Fibroblast of skin of right biceps (primary cell): ENCODE data around the gene LRP3.
"Not testable (repeated sequence)": the region's sequence is repeated elsewhere in the genome, so short reads cannot be mapped to it uniquely, and the experiment has no call there.

Experiments
- DNase-seq: peaks from one replicate; pipeline ENCODE4 v3.0.0-alpha.2; 2013

The LRP3 gene

GRCh38 chr19:33203529-33203928 lies 9.4 kb downstream of the LRP3 start:
- DNase-seq: no peak

GRCh38 chr19:33204136-33204973 lies 10.2 kb downstream of the LRP3 start:
- DNase-seq: no peak

GRCh38 chr19:33205110-33205509 lies 11.0 kb downstream of the LRP3 start:
- no peak for DNase-seq

- no peak for DNase-seq
These were observed 11.6 kb downstream of the LRP3 start for GRCh38 chr19:33205531-33206260.

- no peak for DNase-seq
These were observed 12.3 kb downstream of the LRP3 start for GRCh38 chr19:33206261-33207039.

GRCh38 chr19:33207040-33207620 lies 13.0 kb downstream of the LRP3 start:
- no peak for DNase-seq

- no peak for DNase-seq
These were observed 13.8 kb downstream of the LRP3 start for GRCh38 chr19:33207903-33208302.

- no peak for DNase-seq
These were observed 14.3 kb downstream of the LRP3 start for GRCh38 chr19:33208371-33208895.

- DNase-seq: no peak
These were observed 15.0 kb downstream of the LRP3 start for GRCh38 chr19:33208904-33209849.

GRCh38 chr19:33209850-33210230 lies 15.7 kb downstream of the LRP3 start:
- not testable (repeated sequence) for DNase-seq

- no peak for DNase-seq
These were observed 16.3 kb downstream of the LRP3 start for GRCh38 chr19:33210266-33210940.

- no peak for DNase-seq
These were observed 17.8 kb downstream of the LRP3 start for GRCh38 chr19:33211794-33212435.

GRCh38 chr19:33212436-33213172 lies 18.5 kb downstream of the LRP3 start:
- DNase-seq: no peak

- no peak for DNase-seq
These were observed 20.5 kb downstream of the LRP3 start for GRCh38 chr19:33214596-33214995.

- no peak for DNase-seq
These were observed 21.5 kb downstream of the LRP3 start for GRCh38 chr19:33215438-33216197.

GRCh38 chr19:33216198-33216830 lies 22.2 kb downstream of the LRP3 start:
- DNase-seq: no peak

GRCh38 chr19:33217881-33218280 lies 23.8 kb downstream of the LRP3 start:
- DNase-seq: no peak

- DNase-seq: no peak
These were observed 25.2 kb downstream of the LRP3 start for GRCh38 chr19:33219261-33219815.
